Aorta (tissue), 5 donors: ENCODE results near the gene SCMH1. TPM values are rescaled to one million over a fixed set of nuclear protein-coding genes. Genes with fewer than 3 reads are reported as not detected.
"Not testable (repeated sequence)": the region's sequence is repeated elsewhere in the genome, so short reads cannot be mapped to it uniquely, and the experiment has no call there.

Experiments used
- ATAC-seq: fragments of 200-7000 bp; cut with Tn5 transposase; one replicate; pipeline ENCODE4 v1.9.1; 2022; ENCODE audit warnings: moderate library complexity; ENCODE audit not compliant: low FRiP score
- DNase-seq, 2 donors: peaks; one replicate each; pipeline ENCODE4 v3.0.0-alpha.2; 2020
- H3K27ac ChIP-seq, 2 donors: one replicate each; pipeline ENCODE4 v1.5.1; 2013; ENCODE audit warnings: low read length in 2 of 2, mild to moderate bottlenecking in 2 of 2, moderate library complexity in 2 of 2, control low read depth in 1 of 2, inconsistent platforms in 1 of 2, low read depth in 1 of 2
- H3K27me3 ChIP-seq, 2 donors: one replicate each; pipeline ENCODE4 v1.6.1; 2013; ENCODE audit warnings: control low read depth in 1 of 2, low read length in 1 of 2, mild to moderate bottlenecking in 1 of 2, moderate library complexity in 1 of 2; ENCODE audit not compliant: insufficient read depth in 2 of 2, control insufficient read depth in 1 of 2
- H3K36me3 ChIP-seq, 2 donors: one replicate each; pipeline ENCODE4 v1.6.1; 2013; ENCODE audit warnings: control low read depth in 1 of 2, low read length in 1 of 2, mild to moderate bottlenecking in 1 of 2; ENCODE audit not compliant: insufficient read depth in 2 of 2, control insufficient read depth in 1 of 2
- H3K4me1 ChIP-seq, 2 donors: one replicate each; pipeline ENCODE4 v1.6.1; 2013; ENCODE audit warnings: low read length in 2 of 2, control low read depth in 1 of 2, mild to moderate bottlenecking in 1 of 2, moderate library complexity in 1 of 2; ENCODE audit not compliant: insufficient read depth in 2 of 2, control insufficient read depth in 1 of 2
- H3K4me3 ChIP-seq, 2 donors: one replicate each; pipeline ENCODE4 v1.5.1; 2013; ENCODE audit warnings: low read length in 2 of 2, control low read depth in 1 of 2, mild to moderate bottlenecking in 1 of 2
- H3K9me3 ChIP-seq: one replicate; pipeline ENCODE4 v1.6.1; 2013; ENCODE audit warnings: mild to moderate bottlenecking, low read length; ENCODE audit not compliant: control insufficient read depth
- WGBS, 2 donors: extraction: QIAGEN DNeasy Blood & Tissue Kit; methylation state at CpG; one replicate each; pipeline ENCODE4 v1.1.7; 2013; 5-methylcytosine and 5-hydroxymethylcytosine counted together
- intact Hi-C, 2 donors: fragments of 100-400 bp; cut with DNase I; formaldehyde crosslinking; loops; one replicate each; pipeline versions ENCODE4 v1.14.2 to v1.15.0; 2022
- polyA plus RNA-seq, 2 donors: library from polyadenylated mRNA; stranded (reverse); fragments of 200-250 nt; gene quantifications; one replicate each; pipeline ENCODE4 v1.2.3, GENCODE V29; 2013
- total RNA-seq, 2 donors: library from RNA; stranded (reverse); fragmentation: NEBNext Ultra II Directional; extraction: Animal tissue kit (Norgen Biotek cat#: 25700); gene quantifications; one replicate each; pipeline ENCODE4 v1.2.1, GENCODE V29; 2021
- donor health status: healthy with polysubstance abuse.
- donor health status: Bipolar disorder and iron deficiency.
- donor health status: DM: no; HTN: no; CAD: no.
- donor health status: DM: no; HTN: no; CAD: no.
- donor health status: DM: yes; HTN: yes; CAD: no.

The SCMH1 gene
- total and polyA plus RNA-seq, 4 donors, result 36.2 to 60.7 (median 47.4) TPM

DNA sequence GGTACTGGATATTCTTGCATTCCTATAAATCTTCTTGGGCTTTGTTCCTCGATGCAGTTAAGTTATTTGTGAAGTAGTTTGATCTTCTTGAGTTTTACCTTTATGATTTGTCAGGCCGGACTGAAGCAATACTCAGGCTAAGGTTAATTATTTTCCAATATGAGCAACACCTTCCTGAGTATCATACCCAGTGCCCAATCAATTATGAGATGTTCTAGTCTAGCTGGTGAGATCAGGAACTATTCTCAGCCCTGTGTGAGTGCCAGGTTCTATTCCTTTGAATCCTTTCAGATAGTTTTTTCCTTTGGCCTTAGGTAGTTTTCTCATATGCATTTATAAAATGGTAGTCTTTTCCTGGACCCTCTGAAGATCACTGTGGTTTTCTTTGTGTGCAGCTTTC, 92.5 kb downstream of the SCMH1 start:
- no peaks in the 10 kb centered on the region for H3K36me3 ChIP-seq
- peaks cover 0 to 6% of the 10 kb centered on the region in 2 donors for H3K4me1 ChIP-seq
- H3K4me3 ChIP-seq, result no peak overlapping the region
- H3K9me3 ChIP-seq, result no peaks in the 10 kb centered on the region
- no peak for ATAC-seq
- no peaks in the 10 kb centered on the region for H3K27me3 ChIP-seq
- H3K27ac ChIP-seq, result no peak overlapping the region
- 69 to 70% methylated on average over 2 of the region's 2 CpGs for WGBS, 2 donors
- DNase-seq, result no peak
- intact Hi-C loops, result no loop called here

DNA sequence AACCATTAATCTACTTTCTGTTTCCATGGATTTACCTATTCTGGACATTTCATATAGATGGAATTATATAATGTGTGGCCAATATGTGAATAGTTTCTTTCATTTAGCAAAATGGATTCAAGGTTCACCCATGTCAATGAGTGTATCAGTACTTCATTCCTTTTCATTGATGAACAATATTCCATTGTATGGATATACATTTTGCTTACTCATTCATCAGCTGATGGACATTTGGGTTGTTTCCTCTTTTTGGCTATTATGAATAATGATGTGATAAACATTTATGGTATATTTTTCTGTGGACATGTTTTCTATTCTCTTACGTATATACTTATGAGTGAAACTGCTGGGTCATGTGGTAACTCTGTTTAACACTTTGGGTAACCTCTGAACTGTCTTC, 97.8 kb downstream of the SCMH1 start:
- no peaks in the 10 kb centered on the region for H3K4me1 ChIP-seq
- H3K36me3 ChIP-seq, result peaks cover 0 to 3% of the 10 kb centered on the region in 2 donors
- no peaks in the 10 kb centered on the region for H3K27me3 ChIP-seq
- no peak overlapping the region for H3K27ac ChIP-seq
- no peaks in the 10 kb centered on the region for H3K9me3 ChIP-seq
- WGBS, 2 donors, result 94 to 96% methylated on average over 1 of the region's 1 CpG
- DNase-seq (no peak), ATAC-seq (no peak)
- intact Hi-C loops, result no loop called here
- no peak overlapping the region for H3K4me3 ChIP-seq

DNA sequence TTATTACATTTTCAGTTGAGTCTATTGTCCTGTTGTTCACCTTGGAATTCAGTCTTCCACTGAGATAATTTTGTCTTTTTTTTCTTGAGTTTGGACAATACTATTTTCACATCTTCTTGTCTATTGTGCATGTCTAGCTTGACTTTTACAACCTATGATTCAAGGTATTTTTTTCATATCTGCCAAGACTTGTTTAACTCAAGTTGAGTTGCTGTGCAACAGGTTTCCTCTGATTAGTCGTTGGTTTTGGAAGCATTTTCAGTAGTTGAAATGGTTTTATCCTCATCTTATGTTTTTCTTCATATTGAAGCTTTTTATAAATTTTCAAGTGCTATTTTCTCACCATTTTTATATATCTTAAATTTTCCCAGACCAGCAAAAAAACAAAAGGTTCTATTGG, 103.6 kb downstream of the SCMH1 start:
- H3K27ac ChIP-seq, result no peak overlapping the region
- intact Hi-C loops, result no loop called here
- no peaks in the 10 kb centered on the region for H3K27me3 ChIP-seq
- H3K9me3 ChIP-seq, result no peaks in the 10 kb centered on the region
- H3K36me3 ChIP-seq, result peaks cover 0 to 3% of the 10 kb centered on the region in 2 donors
- H3K4me3 ChIP-seq, result no peak overlapping the region
- DNase-seq, result no peak
- ATAC-seq, result no peak
- no peaks in the 10 kb centered on the region for H3K4me1 ChIP-seq
- 62 to 70% methylated on average over 1 of the region's 1 CpG for WGBS, 2 donors

DNA sequence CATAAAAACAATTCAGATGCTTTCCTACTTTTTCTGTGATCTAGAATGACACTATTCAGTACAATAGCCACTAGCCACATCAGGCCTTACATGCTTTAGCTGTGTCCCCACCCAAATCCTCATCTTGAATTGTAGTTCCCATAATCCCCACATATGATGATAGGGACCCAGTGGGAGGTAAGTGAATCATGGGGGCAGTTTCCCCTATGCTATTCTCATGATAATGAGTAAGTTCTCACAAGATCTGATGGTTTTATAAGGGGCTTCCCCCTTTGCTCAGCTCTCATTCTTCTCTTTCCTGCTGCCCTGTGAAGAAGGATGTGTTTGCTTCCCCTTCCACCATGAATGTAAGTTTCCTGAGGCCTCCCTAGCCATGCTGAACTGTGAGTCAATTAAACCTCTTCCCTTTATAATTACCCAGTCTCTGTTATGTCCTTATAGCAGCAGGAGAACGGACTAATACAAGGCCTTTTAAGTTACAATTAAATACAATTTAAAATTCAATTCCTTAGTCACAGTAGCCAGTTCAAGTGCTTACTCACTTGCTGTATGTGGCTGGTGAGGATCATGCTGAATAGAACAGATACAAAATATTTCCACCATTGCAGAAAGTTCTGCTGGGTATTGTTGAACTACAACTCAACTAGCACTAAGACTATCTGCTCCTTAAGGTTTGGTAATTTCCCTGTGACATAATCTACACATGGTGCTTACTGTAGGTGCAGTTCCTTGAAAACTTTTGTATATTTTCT, 106.7 kb downstream of the SCMH1 start:
- H3K27me3 ChIP-seq, result no peaks in the 10 kb centered on the region
- no peaks in the 10 kb centered on the region for H3K9me3 ChIP-seq
- 95 to 100% methylated on average over 1 of the region's 1 CpG for WGBS, 2 donors
- DNase-seq (no peak), ATAC-seq (no peak)
- H3K36me3 ChIP-seq, result no peaks in the 10 kb centered on the region
- no peaks in the 10 kb centered on the region for H3K4me1 ChIP-seq
- intact Hi-C loops, result no loop called here
- H3K27ac ChIP-seq, result no peak overlapping the region
- H3K4me3 ChIP-seq, result no peak overlapping the region

DNA sequence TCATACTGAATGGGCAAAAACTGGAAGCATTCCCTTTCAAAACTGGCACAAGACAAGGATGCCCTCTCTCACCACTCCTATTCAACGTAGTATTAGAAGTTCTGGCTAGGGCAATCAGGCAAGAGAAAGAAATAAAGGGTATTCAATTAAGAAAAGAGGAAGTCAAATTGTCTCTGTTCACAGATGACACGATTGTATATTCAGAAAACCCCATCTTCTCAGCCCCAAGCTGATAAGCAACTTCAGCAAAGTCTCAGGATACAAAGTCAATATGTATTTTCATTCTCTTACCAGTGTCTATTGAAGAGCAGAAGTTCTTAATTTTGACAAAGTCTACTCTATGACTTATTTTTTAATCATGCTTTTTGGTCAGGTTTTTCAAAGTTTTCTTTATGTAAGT, 107.8 kb downstream of the SCMH1 start:
- DNase-seq, H3K9me3 ChIP-seq, intact Hi-C loops, ATAC-seq, H3K4me1 ChIP-seq, H3K27ac ChIP-seq, H3K4me3 ChIP-seq, H3K27me3 ChIP-seq, H3K36me3 ChIP-seq: not testable (repeated sequence)
- 89 to 97% methylated on average over 2 of the region's 2 CpGs for WGBS, 2 donors

DNA sequence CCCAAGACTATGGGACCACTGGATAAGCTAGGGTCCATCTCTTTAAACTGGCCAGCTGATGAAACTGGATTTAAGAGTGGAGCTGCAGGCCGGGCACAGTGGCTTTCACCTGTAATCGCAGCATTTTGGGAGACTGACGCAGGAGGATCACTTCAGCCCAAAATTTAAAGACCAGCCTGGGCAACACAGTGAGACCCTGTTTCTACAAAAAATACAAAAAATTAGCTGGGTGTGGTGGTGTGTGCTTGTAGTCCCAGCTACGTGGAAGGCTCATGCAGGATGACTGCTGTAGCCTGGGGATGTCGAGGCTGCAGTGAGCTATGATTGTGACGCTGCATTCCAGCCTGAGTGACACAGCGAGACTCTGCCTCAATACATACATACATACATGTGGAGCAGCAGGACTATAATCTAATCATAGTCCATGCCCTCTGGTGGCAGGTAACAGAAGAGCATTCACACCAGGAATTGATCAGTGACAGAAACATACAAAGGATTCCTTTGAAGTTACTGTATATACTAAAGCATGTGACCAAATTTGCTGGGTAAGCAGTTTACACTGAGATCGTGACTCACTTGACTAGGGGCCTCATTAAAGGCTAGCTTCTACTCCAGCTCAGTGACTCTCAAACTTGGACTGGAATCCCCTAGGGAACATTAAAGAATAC, 119.1 kb downstream of the SCMH1 start:
- intact Hi-C loops, result no loop called here
- DNase-seq, result no peak
- H3K27ac ChIP-seq, result no peak overlapping the region
- no peak overlapping the region for H3K4me3 ChIP-seq
- ATAC-seq, result no peak
- WGBS, 2 donors, result 83 to 84% methylated on average over 8 of the region's 8 CpGs
- peaks cover 0 to 3% of the 10 kb centered on the region in 2 donors for H3K36me3 ChIP-seq
- peaks cover 0 to 3% of the 10 kb centered on the region in 2 donors for H3K4me1 ChIP-seq
- no peaks in the 10 kb centered on the region for H3K27me3 ChIP-seq
- no peaks in the 10 kb centered on the region for H3K9me3 ChIP-seq

DNA sequence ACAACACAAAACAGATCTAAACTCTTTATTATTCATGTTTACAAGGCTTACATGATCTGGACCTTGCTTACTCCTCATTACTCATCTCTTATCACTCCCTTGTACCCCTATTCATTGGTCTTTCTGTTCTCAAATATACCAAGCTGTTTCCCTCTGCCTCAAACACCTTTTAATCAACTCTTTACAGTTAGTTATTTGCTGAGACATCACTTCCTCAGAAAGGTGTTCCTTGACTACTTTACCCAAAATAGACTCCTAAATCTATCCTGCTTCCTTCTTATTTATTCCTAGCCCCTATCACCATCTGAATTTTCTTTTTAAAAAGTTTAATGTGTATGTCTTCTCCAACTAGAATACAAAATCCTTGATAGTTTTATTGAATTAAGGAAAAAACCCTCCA, 120.0 kb downstream of the SCMH1 start:
- no peaks in the 10 kb centered on the region for H3K9me3 ChIP-seq
- no peaks in the 10 kb centered on the region for H3K27me3 ChIP-seq
- H3K4me3 ChIP-seq, result no peak overlapping the region
- DNase-seq (no peak), ATAC-seq (no peak)
- H3K36me3 ChIP-seq, result peaks cover 0 to 3% of the 10 kb centered on the region in 2 donors
- intact Hi-C loops, result no loop called here
- no peak overlapping the region for H3K27ac ChIP-seq
- peaks cover 0 to 3% of the 10 kb centered on the region in 2 donors for H3K4me1 ChIP-seq

DNA sequence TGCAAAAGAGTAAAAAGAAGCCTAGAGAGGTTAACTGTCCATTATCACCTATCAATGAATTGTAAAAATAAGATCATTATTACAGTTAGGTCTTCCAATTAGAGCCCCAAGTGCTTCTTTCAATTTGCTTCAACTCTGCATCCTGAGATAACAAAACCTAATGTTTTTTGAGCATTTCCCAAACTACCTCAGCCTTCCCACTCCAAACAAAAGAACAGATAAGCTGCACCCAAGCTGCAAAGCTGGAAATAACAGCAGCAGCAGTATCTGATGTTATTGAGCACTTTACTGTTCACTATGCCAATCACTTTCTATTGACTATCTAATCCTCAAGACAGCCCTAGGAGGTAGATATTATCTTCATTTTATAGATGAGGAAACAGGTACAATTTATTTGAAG, 123.5 kb downstream of the SCMH1 start:
- H3K27ac ChIP-seq, result no peak overlapping the region
- H3K9me3 ChIP-seq, result no peaks in the 10 kb centered on the region
- DNase-seq (no peak), ATAC-seq (no peak)
- H3K4me3 ChIP-seq, result no peak overlapping the region
- peaks cover 0 to 3% of the 10 kb centered on the region in 2 donors for H3K4me1 ChIP-seq
- no peaks in the 10 kb centered on the region for H3K27me3 ChIP-seq
- intact Hi-C loops, result no loop called here
- H3K36me3 ChIP-seq, result peaks cover 0 to 3% of the 10 kb centered on the region in 2 donors

DNA sequence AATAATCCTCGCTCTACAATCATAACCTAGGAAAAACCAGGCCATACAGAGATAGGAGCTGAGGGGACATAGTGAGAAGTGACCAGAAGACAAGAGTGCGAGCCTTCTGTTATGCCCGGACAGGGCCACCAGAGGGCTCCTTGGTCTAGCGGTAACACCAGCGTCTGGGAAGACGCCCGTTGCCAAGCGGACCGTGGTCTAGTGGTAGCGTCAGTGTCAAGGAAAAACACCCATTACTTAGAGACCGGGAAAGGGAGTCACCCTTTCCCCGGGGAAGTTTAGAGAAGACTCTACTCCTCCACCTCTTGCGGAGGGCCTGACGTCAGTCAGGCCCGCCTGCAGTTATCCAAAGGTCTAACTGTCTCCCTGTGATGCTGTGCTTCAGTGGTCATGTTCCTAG, 124.9 kb downstream of the SCMH1 start:
- H3K27ac ChIP-seq, H3K9me3 ChIP-seq, H3K4me3 ChIP-seq, intact Hi-C loops, DNase-seq, H3K36me3 ChIP-seq, H3K4me1 ChIP-seq, H3K27me3 ChIP-seq, ATAC-seq: not testable (repeated sequence)
- 70 to 74% methylated on average over 14 of the region's 15 CpGs for WGBS, 2 donors
